ENCODE results near the gene SH2D2A.
"Not testable (repeated sequence)": the region's sequence is repeated elsewhere in the genome, so short reads cannot be mapped to it uniquely, and the experiment has no call there.

The SH2D2A gene

DNA sequence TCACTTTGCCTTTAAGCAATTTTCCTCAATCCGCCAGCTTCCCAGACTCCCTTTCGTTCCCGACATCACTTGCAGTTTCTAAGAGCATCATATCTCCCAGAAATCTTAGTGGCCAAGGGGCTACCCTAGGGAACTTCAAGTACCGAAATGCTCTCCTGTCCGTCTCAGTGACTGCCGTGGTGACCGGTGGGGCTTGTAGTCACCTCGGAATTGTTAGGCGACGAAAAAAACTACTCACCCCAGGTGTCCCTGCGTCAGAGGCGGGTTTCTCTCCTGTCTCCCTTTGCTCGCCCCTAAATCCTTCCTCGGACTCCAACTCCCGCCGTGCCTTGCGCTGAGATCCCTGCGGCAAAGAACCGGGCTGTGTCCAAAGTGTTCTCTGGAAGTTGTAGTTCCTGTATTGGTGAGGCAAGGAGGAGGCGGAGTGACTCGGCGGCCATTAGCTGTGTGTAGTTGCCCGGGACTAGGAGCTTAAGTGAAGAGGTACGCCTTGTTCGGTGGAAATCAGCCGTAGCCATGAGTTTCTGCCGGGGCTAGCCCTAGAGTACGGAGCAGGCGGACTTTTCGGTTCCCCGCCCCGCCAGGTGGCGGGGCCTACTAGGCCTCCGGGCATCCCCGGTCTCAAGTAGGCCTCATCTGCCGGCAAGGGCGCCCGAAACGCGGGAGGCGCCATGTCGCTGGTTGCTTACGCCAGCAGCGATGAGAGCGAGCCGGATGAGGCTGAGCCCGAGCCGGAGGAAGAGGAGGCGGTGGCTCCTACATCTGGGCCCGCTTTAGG is 49.4 kb downstream of the SH2D2A start, which contains the start of gene PRCC:
TSS of gene PRCC (plus strand) at position 435 of the 778 bp plus-strand sequence. CDS start at position 672, 237 bp downstream.
- peak; percentile 99 for DNase-seq

DNA sequence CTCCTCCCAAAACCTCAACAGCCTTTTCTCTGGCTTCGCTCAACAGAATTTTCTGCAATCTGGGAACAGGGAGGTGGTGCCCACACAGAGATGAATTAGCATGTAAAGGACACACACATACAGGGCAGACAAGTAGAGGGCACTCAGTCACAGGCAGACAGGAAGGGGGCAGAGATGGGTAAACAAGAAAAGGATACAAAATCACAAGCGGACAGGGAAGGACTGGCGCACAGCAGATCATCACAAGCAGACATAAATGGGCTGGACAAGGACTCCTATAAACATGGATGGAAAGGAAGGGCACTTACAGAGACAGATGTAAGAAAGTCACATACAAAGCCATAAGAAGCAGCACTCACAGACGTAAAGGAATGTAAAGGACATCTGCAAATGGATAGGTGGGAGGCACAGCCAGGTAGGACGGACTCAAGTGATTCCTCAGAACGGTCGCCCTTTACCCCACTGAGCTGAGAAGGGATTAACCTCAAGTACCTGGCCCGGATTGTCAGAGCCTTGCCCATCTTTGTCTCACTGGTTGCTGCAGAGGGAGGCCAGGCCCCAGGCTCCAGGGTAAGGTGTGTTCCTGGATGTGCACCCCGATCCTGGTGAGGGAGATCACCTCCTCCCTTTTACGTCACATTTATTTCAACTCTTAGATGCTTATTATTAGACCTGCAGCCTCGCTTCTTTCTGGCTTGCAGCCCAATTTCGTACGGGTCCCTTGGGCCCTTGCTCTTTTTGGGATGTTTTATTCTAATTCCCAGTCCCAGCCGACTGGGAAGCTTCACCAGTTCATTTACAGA is 50.1 kb downstream of the SH2D2A start:
- no peak for DNase-seq

DNA sequence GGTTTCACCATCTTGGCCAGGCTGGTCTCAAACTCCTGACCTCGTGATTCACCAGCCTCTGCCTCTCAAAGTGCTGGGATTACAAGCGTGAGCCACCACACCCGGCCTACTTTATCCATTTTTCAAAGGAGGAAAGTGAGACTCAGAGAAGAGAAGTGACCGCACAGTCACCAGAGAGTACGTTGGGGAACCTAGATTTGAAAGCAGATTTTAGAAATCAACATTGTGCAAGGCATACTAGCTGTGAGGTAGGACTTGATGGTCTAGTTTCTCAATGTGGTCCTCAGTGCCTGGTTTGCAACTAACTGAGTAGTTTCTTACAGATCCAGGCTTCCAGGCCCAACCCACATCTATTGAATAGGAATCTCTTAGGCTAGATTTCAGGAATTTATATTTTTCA is 51.0 kb downstream of the SH2D2A start:
- DNase-seq = no peak

DNA sequence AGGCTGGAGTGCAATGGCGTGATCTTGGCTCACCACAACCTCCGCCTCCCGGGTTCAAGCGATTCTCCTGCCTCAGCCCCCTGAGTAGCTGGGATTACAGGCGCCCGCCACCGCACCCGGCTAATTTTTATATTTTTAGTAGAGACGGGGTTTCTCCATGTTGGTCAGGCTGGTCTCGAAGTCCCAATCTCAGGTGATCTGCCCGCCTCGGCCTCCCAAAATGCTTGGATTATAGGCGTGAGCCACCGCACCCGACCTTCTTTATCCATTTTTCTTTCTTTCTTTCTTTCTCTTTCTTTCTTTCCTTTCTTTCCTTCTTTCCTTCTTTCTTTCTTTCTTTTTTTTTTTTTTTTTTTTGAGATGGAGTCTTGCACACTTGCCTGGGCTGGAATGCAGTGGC is 51.5 kb downstream of the SH2D2A start:
- not testable (repeated sequence) for DNase-seq

DNA sequence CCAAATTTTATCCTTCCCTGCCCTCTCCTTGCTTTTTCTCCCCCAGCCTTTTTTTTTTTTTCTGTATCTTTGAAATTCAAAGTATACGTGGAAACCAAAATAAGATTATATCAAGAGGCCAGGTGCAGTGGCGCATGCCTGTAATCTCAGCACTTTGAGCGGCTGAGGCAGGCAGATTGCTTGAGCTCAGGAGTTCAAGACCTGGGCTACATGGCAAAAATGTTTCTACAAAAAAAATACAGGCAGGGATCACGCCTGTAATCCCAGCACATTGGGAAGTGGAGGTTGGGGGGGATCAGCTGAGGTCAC is 55.9 kb downstream of the SH2D2A start:
- no peak for DNase-seq

DNA sequence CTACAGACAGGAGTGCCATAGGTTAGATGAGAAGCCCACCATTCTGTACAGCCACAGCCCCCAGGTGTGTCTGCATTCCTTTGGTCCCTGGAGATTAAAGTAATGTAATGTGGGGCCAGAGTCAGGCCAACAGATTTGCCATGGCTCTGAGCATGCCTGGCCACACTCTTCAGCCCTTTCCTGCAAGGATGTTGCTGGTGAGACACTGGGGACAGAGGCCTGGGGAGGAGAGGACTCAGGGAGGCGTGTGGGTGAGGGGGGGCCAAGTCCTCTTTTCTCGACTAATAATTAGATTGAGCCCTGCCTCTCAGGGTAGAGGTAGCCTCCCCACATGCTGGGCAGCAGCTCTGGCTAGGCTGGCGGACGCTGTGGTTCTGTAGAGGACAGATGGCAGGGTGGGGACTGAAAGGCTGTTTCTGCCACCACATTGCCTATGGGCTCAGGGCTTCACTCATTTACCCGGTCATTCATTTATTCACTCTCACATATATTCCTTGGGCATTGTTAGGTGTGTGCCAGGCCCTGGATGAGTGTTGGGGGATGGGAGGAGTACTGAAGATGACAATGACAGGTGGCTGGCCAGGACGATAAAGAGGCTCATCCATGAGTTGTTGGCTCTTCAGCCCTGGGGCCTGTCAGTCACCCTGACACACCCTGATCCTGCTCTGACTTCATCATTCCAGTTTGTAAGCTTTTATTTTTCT is 56.4 kb downstream of the SH2D2A start:
- no peak for DNase-seq

DNA sequence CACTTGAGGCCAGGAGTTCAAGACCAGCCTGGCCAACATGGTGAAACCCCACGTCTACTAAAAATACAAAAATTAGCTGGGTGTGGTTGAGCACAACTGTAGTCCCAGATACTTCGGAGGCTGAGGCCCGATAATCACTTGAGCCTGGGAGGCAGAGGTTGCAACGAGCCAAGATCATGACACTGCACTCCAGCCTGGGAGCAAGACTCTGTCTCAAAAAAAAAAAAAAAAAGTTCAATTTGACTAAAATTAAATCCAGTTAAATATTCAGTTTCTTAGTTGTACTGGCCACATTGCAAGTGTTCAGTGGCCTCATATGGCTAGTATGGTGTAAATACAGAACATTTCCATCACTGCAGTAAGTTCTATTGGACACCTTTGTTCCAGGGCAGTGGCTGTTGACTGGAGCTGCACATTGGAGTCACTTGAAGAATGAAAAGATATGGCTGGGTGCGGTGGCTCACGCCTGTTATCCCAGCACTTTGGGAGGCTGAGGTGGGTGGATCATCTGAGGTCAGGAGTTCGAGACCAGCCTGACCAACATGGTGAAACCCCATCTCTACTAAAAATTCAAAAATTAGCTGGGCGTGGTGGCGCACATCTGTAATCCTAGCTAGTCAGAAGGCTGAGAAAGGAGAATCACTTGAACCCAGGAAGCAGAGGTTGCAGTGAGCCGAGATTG is 58.9 kb downstream of the SH2D2A start:
- not testable (repeated sequence) for DNase-seq

DNA sequence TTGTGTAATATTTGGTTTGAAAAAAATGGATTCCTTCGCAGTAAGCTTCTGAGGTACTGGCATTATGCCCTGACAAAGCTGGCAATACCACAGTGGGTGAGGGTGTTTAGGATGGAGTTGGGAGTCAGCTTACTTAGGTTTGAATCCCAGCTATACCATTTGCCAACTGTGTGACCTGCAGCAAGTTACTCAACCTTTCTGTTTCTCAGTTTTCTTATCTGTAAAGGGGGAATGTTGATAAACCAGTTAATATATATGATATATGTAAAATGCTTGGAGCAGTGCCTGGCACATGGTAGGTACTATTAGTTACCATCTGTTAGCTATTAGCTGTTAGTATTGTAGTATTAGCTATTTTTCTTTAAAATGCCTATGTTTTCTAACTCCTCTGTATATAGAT is 60.3 kb downstream of the SH2D2A start:
- DNase-seq = no peak

Data from AML-193 (cell line).